ENCODE measurements around the gene CCR7.

CCR7 gene

GRCh38 chr17:40518401-40519088 lies 46.7 kb downstream of the CCR7 start:
- WGBS, 2 experiments (ENCODE audit: insufficient coverage in 2 of 2) = 59 to 96% methylated on average over 3 of the region's 5 CpGs
- Histone ChIP-seq H3K4me1 (ENCODE audit: control insufficient read depth, insufficient read depth, low read length, poor library complexity, severe bottlenecking) (peaks cover 32% of the 10 kb centered on the region), H3K4me3 (ENCODE audit: extremely low read depth, insufficient read depth, low read length, poor library complexity, severe bottlenecking) (no peak overlapping the region), H3K9me3 (ENCODE audit: control insufficient read depth, low read length) (no peaks in the 10 kb centered on the region), H3K27ac (ENCODE audit: low read depth, low read length, severe bottlenecking) (no peak overlapping the region), H3K36me3 (ENCODE audit: control insufficient read depth, insufficient read depth, low read length) (no peaks in the 10 kb centered on the region)

DNA sequence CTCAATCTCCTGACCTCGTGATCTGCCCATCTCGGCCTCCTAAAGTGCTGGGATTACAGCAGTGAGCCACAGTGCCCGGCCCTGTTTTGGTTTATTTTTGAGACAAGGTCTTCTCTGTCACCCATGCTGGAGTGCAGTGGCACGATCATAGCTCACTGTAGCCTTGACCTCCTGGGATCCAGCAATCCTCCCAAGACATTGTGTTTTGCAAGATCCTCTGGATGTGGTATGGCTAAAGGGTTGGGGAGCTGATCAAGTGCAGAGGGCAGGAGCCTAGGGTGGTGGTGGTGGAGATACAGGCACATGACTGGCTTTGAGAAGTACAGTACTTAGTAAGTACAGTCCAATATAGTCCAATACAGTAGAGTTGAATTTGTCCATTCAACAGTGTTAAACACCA lies 47.3 kb downstream of the CCR7 start:
- Histone ChIP-seq H3K4me3 (ENCODE audit: extremely low read depth, insufficient read depth, low read length, poor library complexity, severe bottlenecking) (no peak overlapping the region), H3K27ac (ENCODE audit: low read depth, low read length, severe bottlenecking) (no peak overlapping the region), H3K4me1 (ENCODE audit: control insufficient read depth, insufficient read depth, low read length, poor library complexity, severe bottlenecking) (peaks cover 32% of the 10 kb centered on the region), H3K9me3 (ENCODE audit: control insufficient read depth, low read length) (no peaks in the 10 kb centered on the region), H3K36me3 (ENCODE audit: control insufficient read depth, insufficient read depth, low read length) (no peaks in the 10 kb centered on the region)
- 95% methylated on average over 3 to 4 of the region's 4 CpGs for WGBS, 2 experiments (ENCODE audit: insufficient coverage in 2 of 2)

- H3K27ac ChIP-seq (ENCODE audit: low read depth, low read length, severe bottlenecking) = no peak overlapping the region
- 86 to 100% methylated on average over 2 of the region's 2 CpGs for WGBS, 2 experiments (ENCODE audit: insufficient coverage in 2 of 2)
- H3K9me3 ChIP-seq (ENCODE audit: control insufficient read depth, low read length) = no peaks in the 10 kb centered on the region
- no peak overlapping the region for H3K4me3 ChIP-seq (ENCODE audit: extremely low read depth, insufficient read depth, low read length, poor library complexity, severe bottlenecking)
- H3K36me3 ChIP-seq (ENCODE audit: control insufficient read depth, insufficient read depth, low read length) = no peaks in the 10 kb centered on the region
- H3K4me1 ChIP-seq (ENCODE audit: control insufficient read depth, insufficient read depth, low read length, poor library complexity, severe bottlenecking) = peaks cover 32% of the 10 kb centered on the region
Measured at GRCh38 chr17:40517286-40517662, 48.0 kb downstream of the CCR7 start.

DNA sequence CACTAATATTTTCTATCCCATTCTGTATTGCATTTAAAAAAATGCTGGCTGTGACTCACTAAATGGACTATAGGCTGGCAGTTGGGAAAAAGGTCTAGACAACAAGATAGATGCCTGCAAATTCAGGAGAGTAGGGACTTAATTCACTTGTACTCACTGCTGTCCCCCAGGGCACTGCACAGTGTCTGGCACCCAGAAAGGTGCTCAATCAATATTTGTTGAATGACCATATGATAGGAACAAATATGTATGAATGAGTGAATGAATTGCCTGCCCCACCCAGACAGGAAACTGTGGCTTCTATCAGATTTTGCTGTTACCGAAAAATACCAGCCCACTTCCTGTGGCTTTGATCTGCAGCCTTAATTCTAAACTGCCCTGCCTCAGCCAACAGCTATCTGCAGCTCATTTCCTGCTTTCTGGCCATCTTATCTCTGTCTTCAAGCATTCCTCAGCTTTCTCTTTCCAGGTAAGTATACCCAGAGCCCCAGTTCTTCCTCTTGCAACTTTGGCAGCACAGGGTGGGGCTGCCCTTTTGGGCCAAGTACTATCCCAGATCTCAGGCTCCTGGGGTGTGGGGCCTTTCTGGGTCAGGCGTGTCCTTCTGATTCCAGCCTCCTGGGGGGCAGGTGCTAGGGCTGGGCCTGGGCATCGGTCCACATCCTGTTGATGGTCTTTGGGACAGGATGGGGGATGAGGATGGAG lies 48.5 kb downstream of the CCR7 start:
- Histone ChIP-seq H3K27ac (ENCODE audit: low read depth, low read length, severe bottlenecking) (no peak overlapping the region), H3K9me3 (ENCODE audit: control insufficient read depth, low read length) (no peaks in the 10 kb centered on the region), H3K4me3 (ENCODE audit: extremely low read depth, insufficient read depth, low read length, poor library complexity, severe bottlenecking) (no peak overlapping the region), H3K4me1 (ENCODE audit: control insufficient read depth, insufficient read depth, low read length, poor library complexity, severe bottlenecking) (peaks cover 38% of the 10 kb centered on the region), H3K36me3 (ENCODE audit: control insufficient read depth, insufficient read depth, low read length) (no peaks in the 10 kb centered on the region)
- WGBS, 2 experiments (ENCODE audit: insufficient coverage in 2 of 2) = 47 to 58% methylated on average over 2 to 3 of the region's 3 CpGs

DNA sequence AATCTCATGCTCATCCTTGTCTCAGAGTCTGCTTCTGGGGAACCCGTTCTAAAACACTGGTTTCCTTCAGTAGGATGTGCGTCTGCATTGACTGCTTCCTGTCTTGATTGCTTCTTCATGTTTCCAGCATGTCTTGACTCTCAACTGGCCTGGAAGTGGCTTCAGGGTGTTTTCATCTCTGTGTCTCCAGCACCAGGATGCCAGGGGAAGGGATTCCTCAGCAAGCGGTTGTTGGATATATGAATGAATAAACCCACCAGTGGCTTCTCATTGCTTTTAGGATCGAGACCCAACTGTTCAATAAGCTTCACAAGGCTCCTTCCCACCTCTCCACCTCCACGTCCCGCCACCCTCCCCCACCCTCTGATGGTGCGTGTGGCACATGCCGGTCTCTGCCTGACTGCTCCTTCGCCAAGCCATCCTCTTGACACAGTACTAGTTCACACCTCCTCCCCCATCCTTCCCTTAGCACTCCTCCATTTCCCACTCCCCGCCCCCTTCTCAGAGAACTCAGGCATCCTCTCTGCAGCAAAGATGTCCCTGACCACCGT lies 49.7 kb downstream of the CCR7 start:
- Histone ChIP-seq H3K9me3 (ENCODE audit: control insufficient read depth, low read length) (no peaks in the 10 kb centered on the region), H3K36me3 (ENCODE audit: control insufficient read depth, insufficient read depth, low read length) (no peaks in the 10 kb centered on the region), H3K27ac (ENCODE audit: low read depth, low read length, severe bottlenecking) (no peak overlapping the region), H3K4me1 (ENCODE audit: control insufficient read depth, insufficient read depth, low read length, poor library complexity, severe bottlenecking) (peaks cover 44% of the 10 kb centered on the region), H3K4me3 (ENCODE audit: extremely low read depth, insufficient read depth, low read length, poor library complexity, severe bottlenecking) (no peak overlapping the region)
- 63 to 66% methylated on average over 8 of the region's 11 CpGs for WGBS, 2 experiments (ENCODE audit: insufficient coverage in 2 of 2)

GRCh38 chr17:40515011-40515410 lies 50.3 kb downstream of the CCR7 start:
- 94 to 95% methylated on average over 4 of the region's 4 CpGs for WGBS, 2 experiments (ENCODE audit: insufficient coverage in 2 of 2)
- Histone ChIP-seq H3K36me3 (ENCODE audit: control insufficient read depth, insufficient read depth, low read length) (no peaks in the 10 kb centered on the region), H3K4me3 (ENCODE audit: extremely low read depth, insufficient read depth, low read length, poor library complexity, severe bottlenecking) (no peak overlapping the region), H3K9me3 (ENCODE audit: control insufficient read depth, low read length) (no peaks in the 10 kb centered on the region), H3K27ac (ENCODE audit: low read depth, low read length, severe bottlenecking) (no peak overlapping the region), H3K4me1 (ENCODE audit: control insufficient read depth, insufficient read depth, low read length, poor library complexity, severe bottlenecking) (peaks cover 47% of the 10 kb centered on the region)

DNA sequence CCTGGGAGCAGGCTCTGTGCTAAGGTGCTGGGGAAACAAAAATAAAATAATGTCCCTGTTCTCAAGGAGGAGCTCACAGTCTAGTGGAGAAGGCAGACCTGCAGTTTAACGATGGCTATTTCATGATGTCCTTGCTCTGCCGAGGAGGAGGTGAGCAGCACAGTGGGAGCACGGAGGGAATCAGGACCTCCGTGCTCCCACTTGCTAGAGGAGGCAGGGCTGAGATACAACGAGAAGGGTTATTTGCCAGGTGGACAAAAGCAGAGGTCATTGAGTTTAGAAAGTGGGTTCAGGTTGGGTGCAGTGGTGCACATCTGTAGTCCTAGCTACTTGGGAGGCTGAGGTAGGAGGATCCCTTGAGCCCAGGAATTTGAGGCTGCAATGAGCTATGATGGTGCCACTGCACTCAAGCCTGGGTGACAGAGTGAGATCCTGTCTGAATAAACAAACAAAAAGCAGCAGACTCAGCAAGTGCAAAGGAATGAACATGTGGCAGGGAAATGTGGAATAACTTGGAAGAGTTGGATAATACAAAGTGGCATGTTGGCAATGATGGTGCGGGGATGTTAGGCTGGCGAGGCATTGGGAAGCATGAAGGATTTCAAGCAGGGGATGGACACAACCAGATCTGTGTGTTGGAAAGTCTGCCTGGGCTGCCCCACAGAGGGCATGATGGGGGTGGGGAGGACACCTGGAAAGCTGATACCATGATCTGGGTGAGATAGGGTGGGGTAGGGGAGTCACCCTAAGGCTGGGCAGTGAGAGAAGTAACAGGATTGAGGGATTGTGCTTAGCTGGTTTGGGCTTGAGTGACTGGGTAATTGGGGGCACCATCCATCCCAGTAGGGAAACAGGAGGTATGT lies 51.0 kb downstream of the CCR7 start:
- Histone ChIP-seq H3K9me3 (ENCODE audit: control insufficient read depth, low read length) (no peaks in the 10 kb centered on the region), H3K4me1 (ENCODE audit: control insufficient read depth, insufficient read depth, low read length, poor library complexity, severe bottlenecking) (peaks cover 47% of the 10 kb centered on the region), H3K4me3 (ENCODE audit: extremely low read depth, insufficient read depth, low read length, poor library complexity, severe bottlenecking) (no peak overlapping the region), H3K27ac (ENCODE audit: low read depth, low read length, severe bottlenecking) (no peak overlapping the region), H3K36me3 (ENCODE audit: control insufficient read depth, insufficient read depth, low read length) (no peaks in the 10 kb centered on the region)
- WGBS, 2 experiments (ENCODE audit: insufficient coverage in 2 of 2) = 92 to 100% methylated on average over 7 of the region's 7 CpGs

GRCh38 chr17:40511667-40512220 lies 53.5 kb downstream of the CCR7 start:
- Histone ChIP-seq H3K27ac (ENCODE audit: low read depth, low read length, severe bottlenecking) (no peak overlapping the region), H3K4me3 (ENCODE audit: extremely low read depth, insufficient read depth, low read length, poor library complexity, severe bottlenecking) (no peak overlapping the region), H3K36me3 (ENCODE audit: control insufficient read depth, insufficient read depth, low read length) (no peaks in the 10 kb centered on the region), H3K4me1 (ENCODE audit: control insufficient read depth, insufficient read depth, low read length, poor library complexity, severe bottlenecking) (peaks cover 27% of the 10 kb centered on the region), H3K9me3 (ENCODE audit: control insufficient read depth, low read length) (no peaks in the 10 kb centered on the region)
- WGBS, 2 experiments (ENCODE audit: insufficient coverage in 2 of 2) = 93 to 95% methylated on average over 11 to 12 of the region's 12 CpGs

GRCh38 chr17:40511136-40511535 lies 54.1 kb downstream of the CCR7 start:
- H3K4me3 ChIP-seq (ENCODE audit: extremely low read depth, insufficient read depth, low read length, poor library complexity, severe bottlenecking) = no peak overlapping the region

GRCh38 chr17:40510328-40510648 lies 55.0 kb downstream of the CCR7 start:
- 50 to 55% methylated on average over 6 of the region's 8 CpGs for WGBS, 2 experiments (ENCODE audit: insufficient coverage in 2 of 2)
- no peaks in the 10 kb centered on the region for H3K9me3 ChIP-seq (ENCODE audit: control insufficient read depth, low read length)
- H3K27ac ChIP-seq (ENCODE audit: low read depth, low read length, severe bottlenecking) = no peak overlapping the region
- H3K4me3 ChIP-seq (ENCODE audit: extremely low read depth, insufficient read depth, low read length, poor library complexity, severe bottlenecking) = no peak overlapping the region
- H3K4me1 ChIP-seq (ENCODE audit: control insufficient read depth, insufficient read depth, low read length, poor library complexity, severe bottlenecking) = peaks cover 24% of the 10 kb centered on the region
- H3K36me3 ChIP-seq (ENCODE audit: control insufficient read depth, insufficient read depth, low read length) = no peaks in the 10 kb centered on the region

More at GRCh38 chr17:40511136-40511535, 54.1 kb downstream of the CCR7 start:
- Histone ChIP-seq H3K36me3 (ENCODE audit: control insufficient read depth, insufficient read depth, low read length) (no peaks in the 10 kb centered on the region), H3K4me1 (ENCODE audit: control insufficient read depth, insufficient read depth, low read length, poor library complexity, severe bottlenecking) (peaks cover 24% of the 10 kb centered on the region), H3K9me3 (ENCODE audit: control insufficient read depth, low read length) (no peaks in the 10 kb centered on the region), H3K27ac (ENCODE audit: low read depth, low read length, severe bottlenecking) (no peak overlapping the region)
- WGBS, 2 experiments (ENCODE audit: insufficient coverage in 2 of 2) = 100% methylated on average over 1 of the region's 2 CpGs
